Erythroblast (primary cell): ENCODE results near the gene SV2C.
A peak's percentile ranks its signal among the peaks of the same experiment; 100 is the strongest.

Experiments
- DNase-seq, 2 experiments: peaks; one replicate each; lab custom pipeline; 2025; lab: John Stamatoyannopoulos, UW
- GATA1 ChIP-seq: IDR thresholded peaks from 2 replicates; pipeline ENCODE4 v1.6.1; 2011; ENCODE audit warnings: low read depth, mild to moderate bottlenecking, control low read depth, low read length, moderate library complexity
- POLR2A ChIP-seq: IDR thresholded peaks from 2 replicates; pipeline ENCODE4 v1.6.1; 2011; ENCODE audit warnings: mild to moderate bottlenecking, low read length

The SV2C gene

GRCh38 chr5:76249621-76250020 is 166.4 kb downstream of the SV2C start:
- DNase-seq: no peak
- TF ChIP-seq GATA1 (no peak), POLR2A (no peak)

DNA sequence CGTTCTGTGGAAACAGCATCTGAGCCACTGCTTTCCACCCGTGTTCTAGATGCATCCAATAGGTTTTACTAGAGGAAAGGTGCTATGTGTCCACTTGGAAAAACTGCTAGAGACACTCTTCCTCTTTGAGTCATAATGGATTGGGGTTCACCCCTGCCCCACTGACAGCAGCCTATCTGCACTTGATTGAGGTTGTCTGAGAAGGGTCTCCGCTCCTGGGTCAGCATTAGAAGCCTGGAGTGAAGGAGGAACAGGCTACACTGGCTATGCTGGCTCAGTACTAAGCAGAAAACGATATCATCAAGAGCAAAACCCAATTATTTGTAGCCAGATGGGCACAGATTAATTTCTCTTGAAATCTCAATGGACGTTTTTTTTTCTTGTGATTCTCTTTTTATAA is 167.3 kb downstream of the SV2C start:
- no peak for DNase-seq
- TF ChIP-seq POLR2A: no peak
- TF ChIP-seq GATA1: no peak

GRCh38 chr5:76251656-76252055 is 168.5 kb downstream of the SV2C start:
- DNase-seq: no peak
- TF ChIP-seq POLR2A (no peak), GATA1 (no peak)

DNA sequence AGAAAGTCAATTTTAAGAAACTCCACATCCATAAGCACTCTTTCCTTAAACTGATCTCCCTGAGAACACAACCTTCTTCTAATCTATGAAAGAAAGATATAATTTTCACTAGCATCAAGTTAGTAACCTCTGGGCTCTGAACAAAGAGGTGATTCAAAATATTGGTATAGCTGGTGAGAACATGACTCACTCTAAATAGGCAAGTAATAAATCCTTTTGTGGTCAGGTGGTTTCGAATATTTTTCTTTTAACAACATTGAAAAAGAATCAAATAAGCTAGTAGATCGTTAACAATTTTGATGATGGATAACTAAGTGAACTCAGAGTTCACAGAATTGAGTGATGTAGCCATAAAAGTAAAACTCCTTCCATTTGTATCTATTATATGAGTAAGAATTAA is 169.3 kb downstream of the SV2C start:
- TF ChIP-seq POLR2A: no peak
- no peak for TF ChIP-seq GATA1
- DNase-seq: no peak

DNA sequence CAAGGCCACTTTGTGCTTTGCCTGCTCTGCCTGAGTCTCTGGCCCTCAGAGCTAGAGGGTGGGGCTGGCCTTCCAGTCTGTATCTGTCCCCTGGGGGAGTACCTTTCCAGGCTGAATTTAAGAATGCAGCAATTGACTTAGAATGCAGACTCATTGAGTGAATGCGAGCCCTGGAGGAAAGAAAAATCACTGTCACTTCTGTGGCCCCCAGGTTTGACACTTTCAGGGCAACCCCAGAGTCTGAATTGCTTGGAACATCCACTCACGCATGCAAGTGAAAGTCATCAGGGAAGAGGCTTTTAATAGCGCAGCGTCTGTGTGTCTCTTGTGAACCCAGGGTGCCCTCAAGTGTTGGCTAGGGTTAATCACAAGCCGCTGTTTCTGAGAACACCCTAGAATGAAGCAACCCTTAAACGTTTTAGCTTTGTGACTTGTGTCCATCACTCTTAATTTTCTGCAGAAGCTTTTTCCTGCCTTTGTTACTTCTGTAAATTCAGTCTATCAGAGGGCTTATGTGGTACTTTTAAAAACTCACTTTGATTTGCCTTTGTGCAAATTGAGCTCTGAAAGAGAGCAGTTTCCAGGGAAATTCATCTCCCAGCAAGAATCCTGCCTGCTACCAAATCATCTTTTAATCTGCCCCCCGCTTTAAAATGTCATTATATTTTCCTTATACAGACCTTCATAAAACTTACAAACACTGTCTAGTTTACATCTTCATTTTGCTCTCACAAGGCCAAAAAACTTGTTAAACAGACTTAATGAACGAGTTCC is 173.1 kb downstream of the SV2C start:
- no peak for TF ChIP-seq GATA1
- TF ChIP-seq POLR2A: no peak
- DNase-seq: peak; percentile 71 to 82

DNA sequence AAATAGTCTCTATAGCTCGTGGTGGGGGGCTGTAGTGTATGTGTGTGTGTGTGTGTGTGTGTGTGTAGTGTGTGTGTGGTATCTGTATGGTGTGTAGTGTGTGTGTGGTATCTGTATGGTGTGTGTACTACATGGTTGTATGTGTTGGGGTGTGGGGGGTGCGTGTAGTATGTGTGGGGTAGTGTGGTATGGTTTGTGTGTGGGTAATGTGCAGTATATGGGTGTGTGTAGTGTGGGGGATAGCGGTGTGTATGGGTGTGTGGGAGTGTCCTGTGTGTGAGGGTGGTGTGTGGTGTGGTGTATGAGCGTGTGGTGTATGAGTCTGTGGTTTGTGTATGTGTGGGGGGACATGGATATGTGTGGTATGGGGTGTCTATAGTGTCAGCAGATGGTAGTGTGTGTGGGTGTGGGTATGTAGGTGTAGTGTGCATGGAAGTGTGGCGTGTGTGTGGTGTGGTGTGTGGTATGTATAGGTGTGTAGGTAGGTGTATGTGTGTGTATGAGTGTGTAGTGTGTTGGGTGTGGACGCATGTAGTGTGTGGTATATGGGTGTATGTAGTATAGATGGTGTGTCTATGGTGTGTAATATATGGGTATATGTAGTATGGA is 174.1 kb downstream of the SV2C start:
- no peak for DNase-seq
- TF ChIP-seq GATA1 (no peak), POLR2A (no peak)

GRCh38 chr5:76257897-76258296 is 174.7 kb downstream of the SV2C start:
- no peak for DNase-seq
- TF ChIP-seq GATA1 (no peak), POLR2A (no peak)

GRCh38 chr5:76264681-76265080 is 181.5 kb downstream of the SV2C start:
- DNase-seq: no peak
- no peak for TF ChIP-seq GATA1
- no peak for TF ChIP-seq POLR2A

DNA sequence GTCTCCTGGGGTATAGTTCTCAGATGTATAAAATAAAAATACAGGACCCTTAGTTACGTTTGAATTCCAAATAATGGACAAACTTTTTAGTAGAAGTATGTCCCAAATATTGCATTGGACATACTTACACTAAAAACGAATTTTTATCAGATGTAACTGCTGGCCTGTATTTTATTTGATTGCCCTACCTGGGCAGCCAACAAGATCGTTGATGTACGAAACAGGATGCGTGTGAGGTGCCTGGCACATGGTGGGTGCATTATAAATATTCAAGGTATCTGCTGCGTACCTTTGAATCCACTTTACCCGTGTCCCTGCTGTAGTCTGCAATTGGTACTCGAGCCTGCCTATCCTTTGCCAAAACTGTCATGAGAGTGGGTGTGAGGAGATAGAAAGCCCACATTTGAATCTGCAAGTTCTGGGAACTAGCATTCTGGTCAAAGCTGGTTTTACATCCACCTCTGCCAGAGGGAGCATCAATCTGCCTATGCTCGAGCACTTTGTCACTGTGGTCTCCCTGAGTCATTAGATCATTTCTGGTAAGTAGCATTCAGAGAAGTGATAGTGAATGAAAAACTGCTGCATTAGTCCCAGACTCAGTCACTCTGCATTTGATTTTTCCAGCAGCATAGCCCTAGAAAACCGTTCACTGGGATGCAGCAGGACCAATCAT is 186.2 kb downstream of the SV2C start:
- no peak for TF ChIP-seq GATA1
- no peak for TF ChIP-seq POLR2A
- no peak for DNase-seq

GRCh38 chr5:76269932-76270610 is 186.9 kb downstream of the SV2C start:
- no peak for DNase-seq
- TF ChIP-seq GATA1 (no peak), POLR2A (no peak)

DNA sequence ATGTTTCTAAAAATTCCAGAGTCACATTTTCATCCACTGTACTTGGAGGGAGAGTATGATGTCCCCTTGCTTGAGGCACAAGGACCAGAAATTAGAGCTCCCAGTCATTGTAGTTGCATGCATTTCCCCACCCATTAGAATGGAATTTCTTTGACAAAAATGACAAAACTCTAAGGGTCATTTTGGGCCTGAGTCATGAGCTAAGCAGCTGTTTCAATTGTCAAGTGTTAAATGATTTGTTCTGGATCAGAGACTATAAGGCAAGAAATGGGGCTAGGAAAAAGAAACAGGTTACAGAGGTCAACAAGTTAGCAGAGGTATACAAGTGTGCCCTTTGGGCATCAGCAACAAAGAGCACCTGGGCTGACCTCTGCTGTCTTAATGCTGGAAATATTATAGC is 188.7 kb downstream of the SV2C start:
- TF ChIP-seq POLR2A (no peak), GATA1 (no peak)
- no peak for DNase-seq

DNA sequence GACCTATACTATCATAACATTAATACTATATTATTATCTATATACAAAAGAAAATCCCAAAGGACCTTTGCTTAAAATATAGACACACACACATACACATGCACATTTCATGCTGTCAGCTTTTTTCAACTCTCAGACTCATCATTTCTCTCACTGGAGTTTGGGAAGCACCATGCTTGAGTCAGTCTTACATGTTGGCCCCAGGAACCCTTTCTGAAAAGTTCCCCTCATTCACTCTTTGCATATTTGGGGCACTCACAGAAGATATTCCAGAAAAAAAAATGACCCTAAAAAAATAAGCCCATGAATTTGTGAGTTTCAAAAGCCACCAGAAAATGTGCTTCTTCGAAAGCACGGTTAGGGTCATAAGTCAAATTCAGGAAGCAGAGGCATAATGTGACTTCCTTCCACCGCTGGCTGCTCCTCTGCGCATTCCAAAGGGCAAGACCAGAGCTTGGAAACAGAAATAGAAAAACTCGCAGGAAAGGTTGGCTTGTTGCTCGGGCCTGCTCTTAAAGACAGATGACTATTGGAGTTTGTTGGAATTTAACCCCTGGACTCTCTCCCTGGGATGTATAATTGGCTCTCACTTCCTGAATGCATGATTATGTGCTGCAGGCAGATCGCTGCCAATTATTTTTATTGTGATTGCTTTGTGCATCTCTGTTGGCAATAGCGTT is 190.2 kb downstream of the SV2C start:
- TF ChIP-seq GATA1 (no peak), POLR2A (no peak)
- DNase-seq: no peak

DNA sequence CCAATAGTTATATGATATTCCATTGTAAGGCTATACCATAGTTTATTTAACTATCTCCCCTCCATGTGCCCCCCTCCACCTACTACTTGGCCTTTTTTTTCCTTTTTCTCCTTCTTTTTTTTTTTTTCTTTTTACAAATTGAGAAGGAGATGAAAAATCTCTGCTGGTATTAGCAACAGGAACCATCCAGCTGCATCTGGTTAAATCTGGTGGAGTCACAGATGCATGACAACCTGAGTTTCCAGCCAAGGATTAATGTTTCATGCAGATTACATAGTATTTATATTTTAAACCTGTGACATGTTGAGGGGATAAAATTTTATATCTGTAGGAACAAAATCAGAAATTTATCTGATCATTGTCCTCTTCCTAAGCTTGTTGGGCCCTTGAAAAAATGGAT is 191.4 kb downstream of the SV2C start:
- DNase-seq: no peak
- TF ChIP-seq GATA1 (no peak), POLR2A (no peak)

GRCh38 chr5:76277736-76278135 is 194.6 kb downstream of the SV2C start:
- DNase-seq: no peak
- TF ChIP-seq GATA1: no peak
- no peak for TF ChIP-seq POLR2A
